ENCODE measurements around the gene HLA-DPA1.

Gene HLA-DPA1

DNA sequence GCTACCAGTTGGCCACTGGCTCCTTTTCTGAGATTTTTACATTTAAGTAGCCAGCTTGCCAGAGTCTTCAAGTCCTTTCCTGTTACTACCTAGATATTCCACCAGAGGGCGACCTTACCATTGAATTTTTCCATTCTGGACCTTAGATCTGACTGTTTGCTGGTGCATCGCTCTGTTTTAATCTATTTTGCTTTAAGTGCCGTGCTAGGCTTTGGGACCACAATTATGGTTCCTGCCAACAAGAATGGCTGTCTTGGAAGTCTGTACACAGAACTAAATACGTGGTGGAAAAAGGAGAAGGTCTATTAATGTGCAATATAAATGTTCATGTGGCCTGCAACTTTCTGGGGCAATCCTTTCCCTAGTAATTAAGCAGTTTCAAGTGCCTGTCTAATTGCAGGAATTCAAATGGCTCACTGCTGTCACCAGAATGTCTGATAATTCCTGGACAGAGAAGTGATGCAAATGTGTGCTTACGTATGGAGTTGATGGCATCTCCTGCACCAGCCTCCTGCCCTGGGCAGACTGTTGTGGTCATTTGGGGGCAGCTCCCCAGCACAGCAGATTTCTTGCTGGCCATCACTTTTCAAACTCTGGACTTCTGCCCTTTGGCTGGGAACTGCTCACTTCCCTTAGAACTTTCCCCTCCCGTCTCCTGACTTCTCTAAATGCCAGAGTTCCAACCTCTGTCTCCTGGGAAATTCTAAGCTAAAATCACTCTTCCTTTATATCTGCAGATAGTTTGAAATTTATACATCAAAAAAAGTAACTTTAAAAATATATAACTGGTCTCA is 58.4 kb downstream of the HLA-DPA1 start:
- TF ChIP-seq ZFX (IDR thresholded peaks at IDR 0.05), result no peak
- TF ChIP-seq, protein P1, sequence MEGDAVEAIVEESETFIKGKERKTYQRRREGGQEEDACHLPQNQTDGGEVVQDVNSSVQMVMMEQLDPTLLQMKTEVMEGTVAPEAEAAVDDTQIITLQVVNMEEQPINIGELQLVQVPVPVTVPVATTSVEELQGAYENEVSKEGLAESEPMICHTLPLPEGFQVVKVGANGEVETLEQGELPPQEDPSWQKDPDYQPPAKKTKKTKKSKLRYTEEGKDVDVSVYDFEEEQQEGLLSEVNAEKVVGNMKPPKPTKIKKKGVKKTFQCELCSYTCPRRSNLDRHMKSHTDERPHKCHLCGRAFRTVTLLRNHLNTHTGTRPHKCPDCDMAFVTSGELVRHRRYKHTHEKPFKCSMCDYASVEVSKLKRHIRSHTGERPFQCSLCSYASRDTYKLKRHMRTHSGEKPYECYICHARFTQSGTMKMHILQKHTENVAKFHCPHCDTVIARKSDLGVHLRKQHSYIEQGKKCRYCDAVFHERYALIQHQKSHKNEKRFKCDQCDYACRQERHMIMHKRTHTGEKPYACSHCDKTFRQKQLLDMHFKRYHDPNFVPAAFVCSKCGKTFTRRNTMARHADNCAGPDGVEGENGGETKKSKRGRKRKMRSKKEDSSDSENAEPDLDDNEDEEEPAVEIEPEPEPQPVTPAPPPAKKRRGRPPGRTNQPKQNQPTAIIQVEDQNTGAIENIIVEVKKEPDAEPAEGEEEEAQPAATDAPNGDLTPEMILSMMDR (conservative IDR thresholded peaks at IDR 0.05), result peak; percentile 84
- no peak overlapping the region for H3K27ac ChIP-seq
